GM19023 (cell line): Measurements from ENCODE around the gene CDK8.

Experiments used
- ATAC-seq: cut with Tn5 transposase; IDR thresholded peaks from one replicate; pipeline ENCODE4 v1.9.1; 2021; ENCODE audit warnings: mild to moderate bottlenecking, moderate library complexity; ENCODE audit not compliant: unreplicated experiment

CDK8 gene

GRCh38 chr13:26378116-26378515, 124.2 kb downstream of the CDK8 start:
- ATAC-seq = no peak

GRCh38 chr13:26379831-26380230, 125.9 kb downstream of the CDK8 start:
- no peak for ATAC-seq

DNA sequence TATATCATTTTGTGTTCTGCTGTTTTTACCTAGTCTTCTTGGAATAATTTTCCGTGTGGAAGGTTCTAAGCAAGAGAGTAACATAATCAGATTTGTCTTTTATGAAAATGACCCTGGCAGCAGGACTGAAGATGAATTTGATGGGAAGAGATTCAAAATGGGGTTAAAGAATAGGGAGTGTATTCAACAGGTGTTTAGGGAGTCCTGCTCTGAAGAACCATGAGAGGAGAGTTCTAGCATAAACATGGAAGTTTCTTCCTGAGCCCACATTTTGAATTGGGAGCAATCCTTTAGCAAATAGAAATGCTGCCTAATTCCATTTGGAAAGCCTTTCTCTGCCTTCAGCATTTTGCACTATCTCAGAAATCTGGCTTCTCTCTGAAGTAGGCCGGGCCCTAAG, 127.0 kb downstream of the CDK8 start:
- no peak for ATAC-seq

DNA sequence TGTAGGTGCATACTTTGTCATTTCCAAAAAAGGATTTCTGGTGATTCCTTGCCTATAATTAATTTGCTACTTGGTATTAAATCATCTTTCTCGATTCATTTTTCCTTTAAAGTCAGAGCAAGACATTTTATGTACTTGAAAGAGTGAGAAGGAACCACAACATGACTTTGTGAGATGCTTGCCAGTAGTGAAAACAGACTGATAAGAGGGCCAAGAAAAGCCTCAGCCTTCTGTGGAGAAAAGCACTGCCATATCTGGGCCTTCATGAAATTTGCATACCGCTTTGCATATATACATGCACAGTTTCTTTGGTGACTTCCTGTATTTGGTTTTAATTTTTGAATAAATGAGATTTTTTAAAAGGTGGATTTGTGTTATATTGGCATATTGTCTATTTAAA, 128.4 kb downstream of the CDK8 start:
- ATAC-seq = no peak

- ATAC-seq = no peak
Observed at GRCh38 chr13:26382835-26383234, 128.9 kb downstream of the CDK8 start.

- ATAC-seq = no peak
Observed at GRCh38 chr13:26384587-26384986, 130.7 kb downstream of the CDK8 start.

DNA sequence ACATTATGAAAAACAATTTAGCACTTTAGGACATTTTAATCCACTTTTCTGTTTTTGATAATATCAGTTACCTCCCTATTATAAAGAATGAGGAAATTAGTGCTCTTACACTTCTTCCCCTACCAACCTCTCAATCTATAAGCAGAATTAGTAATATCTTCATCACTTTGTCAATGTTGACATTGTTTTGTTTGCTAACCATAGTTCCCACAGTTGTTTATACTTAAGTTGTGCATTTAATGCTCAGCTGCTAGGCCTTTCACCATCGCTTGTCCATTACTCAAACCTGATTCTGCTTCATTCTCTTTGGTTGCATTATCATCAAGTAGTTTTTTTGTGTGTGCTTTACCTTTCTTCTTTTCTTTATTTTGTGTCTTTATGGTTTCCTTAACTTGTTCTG, 132.1 kb downstream of the CDK8 start:
- ATAC-seq = no peak

DNA sequence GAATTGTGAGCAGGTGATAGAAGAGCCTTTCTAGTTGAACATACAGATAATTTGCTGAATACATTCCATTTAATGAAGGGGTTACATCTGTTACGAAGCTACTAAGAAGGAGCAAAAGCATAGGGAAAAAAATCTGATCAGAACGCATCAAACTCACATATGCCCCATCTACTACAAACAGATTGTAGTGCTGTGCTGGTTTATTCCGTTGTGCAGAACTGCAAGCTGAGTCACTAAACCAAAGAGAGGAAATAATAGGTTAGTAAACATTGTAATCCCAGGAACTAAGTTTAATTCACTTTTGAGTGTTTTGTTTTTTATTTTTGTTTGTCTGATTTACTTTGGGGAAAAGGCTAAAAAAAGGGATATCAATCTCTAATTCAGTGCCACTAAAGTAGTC, 136.3 kb downstream of the CDK8 start:
- ATAC-seq = no peak

- ATAC-seq = no peak
Observed at GRCh38 chr13:26400545-26400944, 146.6 kb downstream of the CDK8 start.

- ATAC-seq = no peak
Observed at GRCh38 chr13:26401069-26401468, 147.1 kb downstream of the CDK8 start.

DNA sequence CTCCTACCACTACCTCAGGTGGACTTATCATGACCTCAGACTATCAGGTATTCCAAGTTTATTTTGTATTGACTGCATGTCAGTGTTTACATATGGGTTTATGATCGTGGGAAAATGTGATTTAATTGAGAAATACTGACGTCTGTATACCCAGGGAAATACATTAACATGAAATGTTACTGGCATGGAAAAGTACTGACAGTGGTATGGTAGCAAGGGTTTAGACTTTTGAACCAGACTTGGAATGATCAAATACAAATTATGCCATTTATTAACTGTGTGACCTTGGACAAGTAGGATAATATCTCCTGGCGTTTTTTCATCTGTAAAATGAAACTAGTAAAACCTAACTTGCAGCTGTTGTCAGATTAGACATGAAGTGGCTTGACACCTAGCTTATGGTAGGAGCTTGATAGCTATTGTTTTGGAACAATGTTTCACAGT, 147.7 kb downstream of the CDK8 start:
- ATAC-seq = no peak

GRCh38 chr13:26406791-26407190, 152.9 kb downstream of the CDK8 start:
- no peak for ATAC-seq

- no peak for ATAC-seq
Observed at GRCh38 chr13:26411206-26411605, 157.3 kb downstream of the CDK8 start.

GRCh38 chr13:26412263-26412662, 158.3 kb downstream of the CDK8 start:
- ATAC-seq = no peak

DNA sequence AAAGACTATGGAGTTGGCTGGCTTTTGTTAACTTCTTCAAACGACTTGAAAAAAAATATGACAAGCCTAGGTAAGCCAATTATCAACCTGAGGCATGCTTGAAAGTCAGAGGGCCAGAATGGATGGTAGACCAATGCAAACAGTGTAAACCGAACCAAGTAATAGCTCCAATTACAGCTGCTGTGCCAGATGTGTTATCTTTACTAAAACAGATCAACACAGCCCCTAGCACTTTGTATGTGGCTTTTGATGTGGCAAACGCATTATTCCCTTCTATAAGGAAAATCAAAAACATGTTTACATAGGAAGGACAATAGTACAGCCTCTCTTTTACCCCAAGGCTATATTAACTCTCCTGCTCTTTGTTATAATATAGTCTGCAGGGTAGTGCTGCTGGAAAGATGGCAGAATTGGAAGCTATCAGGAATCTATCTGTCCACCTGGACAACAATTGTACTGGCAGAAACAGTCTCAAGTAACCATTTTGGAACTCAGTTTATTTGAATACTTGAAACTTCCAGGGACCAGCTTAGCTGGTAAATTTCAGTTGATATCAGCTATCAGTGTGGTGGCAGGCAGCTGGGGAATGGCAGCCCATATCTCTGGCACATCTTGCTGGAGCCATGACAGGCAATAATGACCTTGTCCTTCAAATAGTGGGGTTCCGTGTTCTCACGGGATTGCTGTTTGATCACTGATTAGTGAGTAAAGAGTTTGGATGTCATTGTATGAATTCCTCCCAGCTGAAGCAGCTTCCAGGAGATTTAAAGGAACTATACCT, 159.2 kb downstream of the CDK8 start:
- no peak for ATAC-seq

GRCh38 chr13:26420282-26420960, 166.5 kb downstream of the CDK8 start:
- no peak for ATAC-seq

DNA sequence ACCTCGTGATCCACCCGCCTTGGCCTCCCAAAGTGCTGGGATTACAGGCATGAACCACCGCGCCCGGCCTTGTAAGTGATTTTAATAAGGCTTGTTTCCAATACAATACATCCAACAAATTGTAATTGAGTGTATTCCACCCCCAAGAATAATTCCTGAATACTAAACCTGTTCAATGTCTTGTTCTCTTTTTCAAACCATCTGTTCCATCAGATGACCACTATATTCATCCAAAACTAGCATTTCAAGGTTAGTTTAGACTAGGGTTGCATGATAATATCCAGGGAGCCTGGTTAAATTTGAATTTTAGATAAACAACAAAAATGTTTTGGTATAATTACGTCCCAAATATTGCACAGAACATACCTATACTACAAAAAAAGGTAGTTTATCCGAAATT, 168.1 kb downstream of the CDK8 start:
- no peak for ATAC-seq

- no peak for ATAC-seq
Observed at GRCh38 chr13:26423629-26424028, 169.7 kb downstream of the CDK8 start.

- no peak for ATAC-seq
Observed at GRCh38 chr13:26424181-26424580, 170.3 kb downstream of the CDK8 start.

DNA sequence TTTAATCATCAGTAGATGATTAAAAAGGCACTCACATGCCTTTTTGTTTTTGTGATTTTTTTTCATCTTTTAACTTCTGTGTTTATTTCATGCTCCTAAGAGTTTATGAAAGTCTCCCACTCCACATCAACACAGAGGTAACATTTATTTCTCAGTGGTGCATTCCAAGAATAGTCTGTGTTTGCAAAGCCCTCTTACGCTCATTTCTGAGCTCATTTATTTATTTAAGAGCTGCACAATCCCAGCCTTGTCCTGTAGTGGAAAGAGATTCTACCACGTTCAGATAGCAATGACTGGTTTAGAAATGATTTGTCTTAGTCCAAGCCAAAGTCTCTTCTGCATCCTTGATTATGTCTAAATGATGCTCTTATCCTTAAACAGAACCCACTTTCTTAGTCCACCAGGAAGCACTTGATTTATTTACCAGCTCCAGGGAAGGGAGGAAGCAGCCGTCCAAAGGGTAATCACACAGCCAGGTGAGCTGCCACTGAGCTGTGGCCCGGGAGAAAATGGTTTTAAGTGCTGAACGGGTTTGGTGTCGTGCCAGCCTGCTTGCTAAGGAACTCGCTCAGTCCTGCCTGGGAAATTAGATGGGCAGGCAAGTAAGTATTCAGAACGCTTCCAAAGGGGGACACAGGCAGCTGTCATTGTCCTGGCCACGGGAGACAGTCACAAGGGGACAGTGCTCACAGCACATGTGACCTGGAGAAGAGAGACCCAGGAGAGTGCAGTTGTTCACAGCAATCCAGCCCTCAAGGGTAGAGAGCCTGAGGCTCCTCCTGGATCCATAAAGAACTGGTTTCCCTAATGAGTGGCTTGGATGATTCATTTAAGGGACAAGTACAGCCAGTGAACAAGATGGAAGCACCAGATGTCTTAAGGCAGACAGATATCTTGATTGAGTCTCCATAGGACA, 171.8 kb downstream of the CDK8 start:
- no peak for ATAC-seq

GRCh38 chr13:26433776-26434175, 179.8 kb downstream of the CDK8 start:
- no peak for ATAC-seq
